Measurements from ENCODE around the gene LEPROT.
"Not testable (repeated sequence)": the region's sequence is repeated elsewhere in the genome, so short reads cannot be mapped to it uniquely, and the experiment has no call there.

LEPROT gene

GRCh38 chr1:65440915-65441314, 20.4 kb downstream of the LEPROT start:
- no peak for DNase-seq

- DNase-seq = no peak
These were observed 21.0 kb downstream of the LEPROT start for GRCh38 chr1:65441464-65441863.

- DNase-seq = no peak
These were observed 22.0 kb downstream of the LEPROT start for GRCh38 chr1:65442442-65442841.

- no peak for DNase-seq
These were observed 23.2 kb downstream of the LEPROT start for GRCh38 chr1:65443647-65444046.

- DNase-seq = no peak
These were observed 23.7 kb downstream of the LEPROT start for GRCh38 chr1:65444128-65444640.

- no peak for DNase-seq
These were observed 25.4 kb downstream of the LEPROT start for GRCh38 chr1:65445837-65446236.

GRCh38 chr1:65449214-65449823, 28.9 kb downstream of the LEPROT start:
- no peak for DNase-seq

- not testable (repeated sequence) for DNase-seq
These were observed 35.2 kb downstream of the LEPROT start for GRCh38 chr1:65455678-65456077.

GRCh38 chr1:65456481-65456880, 36.0 kb downstream of the LEPROT start:
- no peak for DNase-seq

- DNase-seq = no peak
These were observed 37.4 kb downstream of the LEPROT start for GRCh38 chr1:65457868-65458267.

- DNase-seq = no peak
These were observed 38.4 kb downstream of the LEPROT start for GRCh38 chr1:65458730-65459396.

GRCh38 chr1:65459397-65459768, 38.9 kb downstream of the LEPROT start:
- no peak for DNase-seq

- DNase-seq = not testable (repeated sequence)
These were observed 45.4 kb downstream of the LEPROT start for GRCh38 chr1:65465837-65466236.

GRCh38 chr1:65467536-65467935, 47.1 kb downstream of the LEPROT start:
- DNase-seq = no peak

GRCh38 chr1:65469126-65469888, 48.8 kb downstream of the LEPROT start:
- DNase-seq = no peak

GRCh38 chr1:65469889-65470340, 49.4 kb downstream of the LEPROT start:
- DNase-seq = no peak

- no peak for DNase-seq
These were observed 50.3 kb downstream of the LEPROT start for GRCh38 chr1:65470766-65471165.

- no peak for DNase-seq
These were observed 50.9 kb downstream of the LEPROT start for GRCh38 chr1:65471213-65471833.

- no peak for DNase-seq
These were observed 51.4 kb downstream of the LEPROT start for GRCh38 chr1:65471861-65472332.

GRCh38 chr1:65476327-65476726, 55.9 kb downstream of the LEPROT start:
- DNase-seq = no peak

- no peak for DNase-seq
These were observed 57.2 kb downstream of the LEPROT start for GRCh38 chr1:65477414-65478378.
